BE2C (cell line): ENCODE measurements around the gene ACSL6.

Experiments used
- DNase-seq: peaks from one replicate; pipeline ENCODE4 v3.0.0-alpha.2; 2020
- H3K27me3 ChIP-seq: fragments of 250-450 bp; sonication (Bioruptor Pico); 2 replicates; pipeline ENCODE4 v1.5.1; 2020; ENCODE audit warnings: mild to moderate bottlenecking
- H3K36me3 ChIP-seq: fragments of 250-450 bp; sonication (Bioruptor Pico); 2 replicates; pipeline ENCODE4 v1.5.1; 2020; ENCODE audit warnings: mild to moderate bottlenecking
- H3K4me1 ChIP-seq: fragments of 250-450 bp; sonication (Bioruptor Pico); 2 replicates; pipeline ENCODE4 v1.5.1; 2020
- H3K4me3 ChIP-seq: 2 replicates; pipeline ENCODE4 v1.5.1; 2011; ENCODE audit warnings: low read depth, low read length
- H3K9me3 ChIP-seq: fragments of 250-450 bp; sonication (Bioruptor Pico); 2 replicates; pipeline ENCODE4 v1.5.1; 2020
- CTCF ChIP-seq: IDR thresholded peaks from 2 replicates; pipeline ENCODE4 v1.5.1; 2012; ENCODE audit warnings: mild to moderate bottlenecking, low read depth, low read length

ACSL6 gene

DNA sequence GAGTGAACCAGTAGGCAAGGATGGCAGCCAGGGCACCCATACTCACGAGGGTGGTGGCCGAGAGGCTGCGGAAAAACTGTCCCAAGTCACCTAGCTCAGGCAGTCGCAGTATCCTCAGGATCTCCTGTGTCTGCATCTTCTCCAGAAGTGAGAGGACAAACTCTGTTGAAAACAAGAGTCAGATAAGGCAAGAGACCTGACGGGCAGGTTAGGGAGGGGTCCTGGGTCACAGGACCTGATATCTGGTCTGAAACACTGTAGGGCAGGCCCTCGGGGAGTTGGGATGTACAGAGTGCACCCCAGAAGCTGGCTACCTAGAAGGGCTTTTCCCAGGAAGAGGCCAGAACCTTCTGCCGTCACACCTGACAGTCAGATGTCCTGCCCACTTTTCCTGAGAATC is 17.4 kb downstream of the ACSL6 start:
- H3K36me3 ChIP-seq, result no peaks in the 10 kb centered on the region
- TF ChIP-seq CTCF, result no peak
- no peak overlapping the region for H3K4me3 ChIP-seq
- no peaks in the 10 kb centered on the region for H3K27me3 ChIP-seq
- no peak for DNase-seq
- H3K9me3 ChIP-seq, result no peaks in the 10 kb centered on the region
- peaks cover 25% of the 10 kb centered on the region for H3K4me1 ChIP-seq

- H3K4me3 ChIP-seq, result no peak overlapping the region
- H3K36me3 ChIP-seq, result no peaks in the 10 kb centered on the region
- TF ChIP-seq CTCF, result no peak
- H3K4me1 ChIP-seq, result peaks cover 24% of the 10 kb centered on the region
- no peaks in the 10 kb centered on the region for H3K27me3 ChIP-seq
- H3K9me3 ChIP-seq, result no peaks in the 10 kb centered on the region
- no peak for DNase-seq
These were observed 17.8 kb downstream of the ACSL6 start for GRCh38 chr5:131993676-131994075.

- no peak for TF ChIP-seq CTCF
These were observed 19.1 kb downstream of the ACSL6 start for GRCh38 chr5:131992370-131992769.

GRCh38 chr5:131991593-131992324 is 19.7 kb downstream of the ACSL6 start:
- no peak for DNase-seq
- H3K4me3 ChIP-seq, result no peak overlapping the region

More at GRCh38 chr5:131992370-131992769, 19.1 kb downstream of the ACSL6 start:
- Histone ChIP-seq H3K36me3 (no peaks in the 10 kb centered on the region), H3K27me3 (no peaks in the 10 kb centered on the region), H3K4me3 (no peak overlapping the region), H3K4me1 (peaks cover 16% of the 10 kb centered on the region), H3K9me3 (no peaks in the 10 kb centered on the region)
- no peak for DNase-seq

DNA sequence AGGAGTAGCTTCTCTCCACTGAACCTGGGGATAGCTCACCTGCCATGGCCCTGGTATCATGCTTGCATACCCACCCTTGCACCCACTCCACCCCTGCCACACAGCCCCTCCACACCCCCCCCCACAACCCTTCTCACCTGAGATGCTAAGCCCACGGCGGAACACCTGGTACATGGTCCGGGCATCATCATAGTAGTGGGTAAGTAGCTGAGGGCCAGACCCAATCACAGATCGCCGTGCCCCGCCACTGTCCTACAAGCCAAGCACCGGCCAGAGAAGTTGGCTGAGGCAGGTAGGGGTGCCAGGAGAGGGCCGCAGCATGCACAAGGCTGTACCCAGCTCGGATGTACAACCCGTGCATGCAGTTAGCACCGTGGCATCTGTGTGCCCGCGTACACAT is 20.7 kb downstream of the ACSL6 start:
- TF ChIP-seq CTCF, result no peak
- Histone ChIP-seq H3K27me3 (no peaks in the 10 kb centered on the region), H3K4me3 (no peak overlapping the region), H3K4me1 (peaks cover 4% of the 10 kb centered on the region), H3K9me3 (no peaks in the 10 kb centered on the region), H3K36me3 (no peaks in the 10 kb centered on the region)
- no peak for DNase-seq

More at GRCh38 chr5:131991593-131992324, 19.7 kb downstream of the ACSL6 start:
- TF ChIP-seq CTCF, result no peak
- Histone ChIP-seq H3K9me3 (no peaks in the 10 kb centered on the region), H3K27me3 (no peaks in the 10 kb centered on the region), H3K4me1 (peaks cover 11% of the 10 kb centered on the region), H3K36me3 (no peaks in the 10 kb centered on the region)

- TF ChIP-seq CTCF, result no peak
- no peak for DNase-seq
These were observed 22.9 kb downstream of the ACSL6 start for GRCh38 chr5:131988601-131989000.

More at GRCh38 chr5:131988601-131989000, 22.9 kb downstream of the ACSL6 start:
- Histone ChIP-seq H3K36me3 (no peaks in the 10 kb centered on the region), H3K4me1 (no peaks in the 10 kb centered on the region), H3K4me3 (no peak overlapping the region), H3K27me3 (no peaks in the 10 kb centered on the region), H3K9me3 (no peaks in the 10 kb centered on the region)
